Measurements from ENCODE around the gene CCDC122. TPM values are rescaled to one million over a fixed set of nuclear protein-coding genes. Genes with fewer than 3 reads are reported as not detected.

Gene CCDC122
- total and polyA plus RNA-seq, 4 donors: 1.2 to 2.3 (median 1.7) TPM

- 87% methylated on average over 4 of the region's 4 CpGs for WGBS
- Histone ChIP-seq H3K4me1 (ENCODE audit: control insufficient read depth in 4 of 4, insufficient read depth in 4 of 4, low read length in 3 of 4) (no peaks in the 10 kb centered on the region), H3K27me3 (ENCODE audit: control insufficient read depth in 4 of 4, insufficient read depth in 4 of 4, low read length in 3 of 4) (no peaks in the 10 kb centered on the region), H3K9ac (ENCODE audit: low read depth in 1 of 2, low read length in 2 of 2) (no peak overlapping the region), H3K27ac (ENCODE audit: low read depth in 1 of 2, low read length in 2 of 2) (no peak overlapping the region), H3K4me3 (ENCODE audit: low read depth in 1 of 3, low read length in 3 of 3) (no peak overlapping the region), H3K36me3 (ENCODE audit: control insufficient read depth in 4 of 4, insufficient read depth in 3 of 4, low read depth in 1 of 4, low read length in 3 of 4) (no peaks in the 10 kb centered on the region), H3K9me3 (ENCODE audit: control insufficient read depth in 4 of 4, low read length in 3 of 4) (no peaks in the 10 kb centered on the region)
- no peak for DNase-seq (ENCODE audit: low spot score)
- TF ChIP-seq ZBTB33 (IDR thresholded peaks at IDR 0.05) (no peak), NR2F2 (IDR thresholded peaks at IDR 0.05) (no peak), HNF4A (conservative IDR thresholded peaks at IDR 0.05) (no peak), FOXA2 (IDR thresholded peaks at IDR 0.05) (no peak)
- TF ChIP-seq, protein P1, sequence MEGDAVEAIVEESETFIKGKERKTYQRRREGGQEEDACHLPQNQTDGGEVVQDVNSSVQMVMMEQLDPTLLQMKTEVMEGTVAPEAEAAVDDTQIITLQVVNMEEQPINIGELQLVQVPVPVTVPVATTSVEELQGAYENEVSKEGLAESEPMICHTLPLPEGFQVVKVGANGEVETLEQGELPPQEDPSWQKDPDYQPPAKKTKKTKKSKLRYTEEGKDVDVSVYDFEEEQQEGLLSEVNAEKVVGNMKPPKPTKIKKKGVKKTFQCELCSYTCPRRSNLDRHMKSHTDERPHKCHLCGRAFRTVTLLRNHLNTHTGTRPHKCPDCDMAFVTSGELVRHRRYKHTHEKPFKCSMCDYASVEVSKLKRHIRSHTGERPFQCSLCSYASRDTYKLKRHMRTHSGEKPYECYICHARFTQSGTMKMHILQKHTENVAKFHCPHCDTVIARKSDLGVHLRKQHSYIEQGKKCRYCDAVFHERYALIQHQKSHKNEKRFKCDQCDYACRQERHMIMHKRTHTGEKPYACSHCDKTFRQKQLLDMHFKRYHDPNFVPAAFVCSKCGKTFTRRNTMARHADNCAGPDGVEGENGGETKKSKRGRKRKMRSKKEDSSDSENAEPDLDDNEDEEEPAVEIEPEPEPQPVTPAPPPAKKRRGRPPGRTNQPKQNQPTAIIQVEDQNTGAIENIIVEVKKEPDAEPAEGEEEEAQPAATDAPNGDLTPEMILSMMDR (IDR thresholded peaks at IDR 0.05; ENCODE audit: low read depth, low read length, missing input control): no peak
Measured at GRCh38 chr13:43838909-43839308, 40.6 kb downstream of the CCDC122 start.

GRCh38 chr13:43835701-43836100 lies 43.8 kb downstream of the CCDC122 start:
- Histone ChIP-seq H3K36me3 (ENCODE audit: control insufficient read depth in 4 of 4, insufficient read depth in 3 of 4, low read depth in 1 of 4, low read length in 3 of 4) (no peaks in the 10 kb centered on the region), H3K9me3 (ENCODE audit: control insufficient read depth in 4 of 4, low read length in 3 of 4) (no peaks in the 10 kb centered on the region), H3K27ac (ENCODE audit: low read depth in 1 of 2, low read length in 2 of 2) (no peak overlapping the region), H3K4me3 (ENCODE audit: low read depth in 1 of 3, low read length in 3 of 3) (no peak overlapping the region), H3K27me3 (ENCODE audit: control insufficient read depth in 4 of 4, insufficient read depth in 4 of 4, low read length in 3 of 4) (no peaks in the 10 kb centered on the region), H3K4me1 (ENCODE audit: control insufficient read depth in 4 of 4, insufficient read depth in 4 of 4, low read length in 3 of 4) (no peaks in the 10 kb centered on the region), H3K9ac (ENCODE audit: low read depth in 1 of 2, low read length in 2 of 2) (no peak overlapping the region)
- TF ChIP-seq HNF4A (conservative IDR thresholded peaks at IDR 0.05): no peak
- no peak for TF ChIP-seq GABPA (IDR thresholded peaks at IDR 0.05 in 1 of 2, conservative IDR thresholded peaks at IDR 0.05 in 1 of 2)
- TF ChIP-seq TAF1 (conservative IDR thresholded peaks at IDR 0.05): no peak
- no peak for TF ChIP-seq YY1 (IDR thresholded peaks at IDR 0.05)
- TF ChIP-seq HNF4G (IDR thresholded peaks at IDR 0.05): no peak
- TF ChIP-seq EGR1 (IDR thresholded peaks at IDR 0.05; ENCODE audit: low read depth in 2 of 2): no peak
- no peak for TF ChIP-seq SP1 (IDR thresholded peaks at IDR 0.05)
- TF ChIP-seq RAD21 (IDR thresholded peaks at IDR 0.05): no peak
- TF ChIP-seq JUND (IDR thresholded peaks at IDR 0.05): no peak
- no peak for TF ChIP-seq FOXA1 (IDR thresholded peaks at IDR 0.05)
- TF ChIP-seq, protein P2, sequence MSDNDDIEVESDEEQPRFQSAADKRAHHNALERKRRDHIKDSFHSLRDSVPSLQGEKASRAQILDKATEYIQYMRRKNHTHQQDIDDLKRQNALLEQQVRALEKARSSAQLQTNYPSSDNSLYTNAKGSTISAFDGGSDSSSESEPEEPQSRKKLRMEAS (IDR thresholded peaks at IDR 0.05): no peak
- TF ChIP-seq, protein P1 (IDR thresholded peaks at IDR 0.05; ENCODE audit: low read depth, low read length, missing input control): no peak
- DNase-seq (ENCODE audit: low spot score): no peak
- WGBS: 92% methylated on average over 2 of the region's 2 CpGs

Data from liver (tissue), 9 donors.